H9 (cell line): ENCODE measurements around the gene CA11. TPM values are rescaled to one million over a fixed set of nuclear protein-coding genes. Genes with fewer than 3 reads are reported as not detected.
A peak's percentile ranks its signal among the peaks of the same experiment; 100 is the strongest.

Experiments
- DNase-seq: peaks from one replicate; pipeline ENCODE4 v3.0.0-alpha.2; 2017
- H2AFZ ChIP-seq: one replicate; pipeline ENCODE4 v1.6.1; 2013; ENCODE audit warnings: mild to moderate bottlenecking, low read length, control low read depth, moderate library complexity
- H2AK5ac ChIP-seq: 2 replicates; pipeline ENCODE4 v1.6.1; 2013; ENCODE audit warnings: low read length, control low read depth, mixed read lengths; ENCODE audit not compliant: insufficient read length
- H2BK120ac ChIP-seq: one replicate; pipeline ENCODE4 v1.6.1; 2013; ENCODE audit warnings: low read depth, mild to moderate bottlenecking, low read length, control low read depth, inconsistent platforms; ENCODE audit not compliant: poor library complexity, severe bottlenecking
- H2BK12ac ChIP-seq: 2 replicates; pipeline ENCODE4 v1.6.1; 2013; ENCODE audit warnings: low read length, control low read depth, mixed read lengths, low read depth; ENCODE audit not compliant: insufficient read length
- H2BK15ac ChIP-seq: 2 replicates; pipeline ENCODE4 v1.6.1; 2013; ENCODE audit warnings: low read depth, low read length, control low read depth
- H2BK20ac ChIP-seq: one replicate; pipeline ENCODE4 v1.6.1; 2013; ENCODE audit warnings: low read depth, mild to moderate bottlenecking, low read length, control low read depth, inconsistent platforms; ENCODE audit not compliant: poor library complexity, severe bottlenecking
- H2BK5ac ChIP-seq: 2 replicates; pipeline ENCODE4 v1.6.1; 2013; ENCODE audit warnings: low read length, control low read depth, mixed read lengths; ENCODE audit not compliant: insufficient read length
- H3K14ac ChIP-seq: 2 replicates; pipeline ENCODE4 v1.6.1; 2013; ENCODE audit warnings: low read length, control low read depth; ENCODE audit not compliant: insufficient read depth
- H3K18ac ChIP-seq: 2 replicates; pipeline ENCODE4 v1.6.1; 2013; ENCODE audit warnings: low read depth, mild to moderate bottlenecking, mixed read lengths, low read length, control low read depth; ENCODE audit not compliant: insufficient read length
- H3K23ac ChIP-seq: 2 replicates; pipeline ENCODE4 v1.6.1; 2013; ENCODE audit warnings: low read length, control low read depth, mixed read lengths, low read depth; ENCODE audit not compliant: insufficient read length
- H3K23me2 ChIP-seq: 2 replicates; pipeline ENCODE4 v1.6.1; 2013; ENCODE audit warnings: low read depth, mild to moderate bottlenecking, mixed read lengths, low read length, control low read depth; ENCODE audit not compliant: insufficient read length, poor library complexity, severe bottlenecking
- H3K27ac ChIP-seq: 2 replicates; pipeline ENCODE4 v1.5.1; 2013; ENCODE audit warnings: low read length, control low read depth, mixed read lengths, low read depth; ENCODE audit not compliant: insufficient read length
- H3K27me3 ChIP-seq: 2 replicates; pipeline ENCODE4 v1.6.1; 2013; ENCODE audit warnings: low read length, control low read depth, inconsistent platforms; ENCODE audit not compliant: insufficient read depth
- H3K4ac ChIP-seq: 2 replicates; pipeline ENCODE4 v1.6.1; 2013; ENCODE audit warnings: low read depth, mild to moderate bottlenecking, control low read depth, inconsistent platforms, low read length, moderate library complexity
- H3K4me1 ChIP-seq: 2 replicates; pipeline ENCODE4 v1.6.1; 2013; ENCODE audit warnings: low read length, control low read depth, inconsistent platforms; ENCODE audit not compliant: insufficient read depth
- H3K4me2 ChIP-seq: 2 replicates; pipeline ENCODE4 v1.6.1; 2013; ENCODE audit warnings: low read length, control low read depth, mixed read lengths; ENCODE audit not compliant: insufficient read length, insufficient read depth
- H3K56ac ChIP-seq: 2 replicates; pipeline ENCODE4 v1.6.1; 2013; ENCODE audit warnings: low read depth, mild to moderate bottlenecking, mixed read lengths, low read length, control low read depth; ENCODE audit not compliant: insufficient read length
- H3K79me1 ChIP-seq: 2 replicates; pipeline ENCODE4 v1.6.1; 2013; ENCODE audit warnings: low read depth, mild to moderate bottlenecking, moderate library complexity, low read length, control low read depth, inconsistent platforms; ENCODE audit not compliant: insufficient read depth, poor library complexity, severe bottlenecking
- H3K79me2 ChIP-seq: 2 replicates; pipeline ENCODE4 v1.6.1; 2013; ENCODE audit warnings: low read length, control low read depth, inconsistent platforms; ENCODE audit not compliant: insufficient read depth
- H3K9ac ChIP-seq: 2 replicates; pipeline ENCODE4 v1.6.1; 2013; ENCODE audit warnings: low read length, control low read depth, mixed read lengths; ENCODE audit not compliant: insufficient read length; ENCODE audit errors: extremely low read depth
- H3K9me3 ChIP-seq: one replicate; pipeline ENCODE4 v1.6.1; 2013; ENCODE audit warnings: low read depth, low read length, inconsistent platforms; ENCODE audit not compliant: control insufficient read depth
- H3T11ph ChIP-seq: one replicate; pipeline ENCODE4 v1.6.1; 2013; ENCODE audit warnings: mild to moderate bottlenecking, low read length, control low read depth, inconsistent platforms
- H4K20me1 ChIP-seq: one replicate; pipeline ENCODE4 v1.6.1; 2013; ENCODE audit not compliant: control insufficient read depth, insufficient read length, insufficient read depth
- H4K5ac ChIP-seq: 2 replicates; pipeline ENCODE4 v1.6.1; 2013; ENCODE audit warnings: low read depth, mild to moderate bottlenecking, mixed read lengths, low read length, control low read depth; ENCODE audit not compliant: insufficient read length
- H4K8ac ChIP-seq: replicated peaks from 2 replicates; pipeline ENCODE4 v1.6.1; 2013; ENCODE audit warnings: low read length, control low read depth, mixed read lengths, low read depth; ENCODE audit not compliant: insufficient read length
- H4K91ac ChIP-seq: 2 replicates; pipeline ENCODE4 v1.6.1; 2013; ENCODE audit warnings: low read depth, mild to moderate bottlenecking, moderate library complexity, mixed read lengths, low read length, control low read depth; ENCODE audit not compliant: insufficient read length
- H3K27ac Mint-ChIP-seq, 3 experiments: 2 replicates in 2 of 3; 3 replicates in 1 of 3; pipeline ENCODE4 v1.8.0; 2020 to 2021; ENCODE audit warnings: mixed read lengths in 3 of 3, mild to moderate bottlenecking in 1 of 3, moderate library complexity in 1 of 3
- H3K27me3 Mint-ChIP-seq: 2 replicates; pipeline ENCODE4 v1.8.0; 2021; ENCODE audit warnings: low read depth, mild to moderate bottlenecking, moderate library complexity, mixed read lengths
- H3K36me3 Mint-ChIP-seq, 3 experiments: 2 replicates in 2 of 3; 3 replicates in 1 of 3; pipeline ENCODE4 v1.8.0; 2020 to 2021; ENCODE audit warnings: low read depth in 3 of 3, mixed read lengths in 3 of 3; ENCODE audit not compliant: insufficient read depth in 1 of 3
- H3K4me1 Mint-ChIP-seq, 2 experiments: 2 replicates each; pipeline ENCODE4 v1.8.0; 2020; ENCODE audit warnings: mixed read lengths in 2 of 2
- H3K4me3 Mint-ChIP-seq, 2 experiments: 2 replicates in 1 of 2; 3 replicates in 1 of 2; pipeline ENCODE4 v1.8.0; 2020 to 2021; ENCODE audit warnings: mild to moderate bottlenecking in 2 of 2, mixed read lengths in 2 of 2, moderate library complexity in 1 of 2
- H3K9me3 Mint-ChIP-seq, 2 experiments: 2 replicates in 1 of 2; 3 replicates in 1 of 2; pipeline ENCODE4 v1.8.0; 2020; ENCODE audit warnings: mild to moderate bottlenecking in 2 of 2, mixed read lengths in 2 of 2, moderate library complexity in 1 of 2
- WGBS: extraction: QIAGEN DNeasy Blood & Tissue Kit; methylation state at CpG from one replicate; pipeline ENCODE4 v1.1.7; 2013; ENCODE audit warnings: missing lambda C conversion rate, low lambda C conversion rate, mixed read lengths; ENCODE audit not compliant: insufficient read length; ENCODE audit errors: extremely low coverage; 5-methylcytosine and 5-hydroxymethylcytosine counted together
- total RNA-seq: library from RNA; stranded (reverse); gene quantifications from 2 replicates; pipeline ENCODE4 v1.2.1, GENCODE V29; 2021
- TF ChIP-seq, protein P1 (sequence below): fragments of 200-600 bp; sonication (generic); conservative IDR thresholded peaks from 3 replicates; pipeline ENCODE4 v1.8.0; 2021; ENCODE audit warnings: antibody characterized with exemption, mild to moderate bottlenecking

CA11 gene
- total RNA-seq, 1 experiment from 2014 or later, result 107 TPM

DNA sequence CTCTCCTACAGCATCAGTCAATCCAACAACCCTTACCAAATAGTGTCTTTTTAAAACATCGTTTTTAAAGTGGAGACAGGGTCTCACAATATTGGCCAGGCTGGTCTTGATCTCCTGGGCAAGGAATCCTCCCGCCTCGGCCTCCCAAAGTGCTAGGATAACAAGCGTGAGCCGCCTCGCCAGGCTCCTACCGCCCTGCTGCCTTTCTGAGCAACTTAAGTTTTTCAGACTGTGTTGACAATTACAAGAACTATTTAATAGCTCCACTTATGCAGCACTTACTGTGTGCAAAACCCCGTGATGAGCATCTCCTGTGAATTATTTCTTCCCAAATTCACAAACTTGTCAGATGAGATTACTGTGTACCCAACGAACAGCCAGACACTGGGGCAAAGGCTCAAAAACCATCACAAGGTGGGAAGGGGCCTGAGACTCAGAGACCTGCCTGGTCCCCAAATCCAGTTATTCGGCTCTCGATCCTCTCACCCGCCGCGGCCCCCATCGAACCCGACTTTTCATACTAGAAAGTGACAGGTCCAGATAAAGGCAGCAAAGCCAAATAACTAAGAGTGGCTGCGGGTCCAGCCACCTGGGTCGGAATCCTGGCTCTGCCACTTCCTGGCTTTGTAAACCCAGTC lies 27.6 kb downstream of the CA11 start:
- no peak overlapping the region for H2AK5ac ChIP-seq
- peak overlapping the region; percentile 94 for H2BK5ac ChIP-seq
- peak overlapping the region; percentile 54; the same call in 1 of the 2 replicates for H3K4ac ChIP-seq
- peak overlapping the region; percentile 99 for H3K9ac ChIP-seq
- no peak overlapping the region for H2BK12ac ChIP-seq
- no peak overlapping the region for H4K8ac ChIP-seq
- H2BK120ac ChIP-seq, result peak overlapping the region; percentile 74
- no peak overlapping the region for H2BK20ac ChIP-seq
- TF ChIP-seq, protein P1, sequence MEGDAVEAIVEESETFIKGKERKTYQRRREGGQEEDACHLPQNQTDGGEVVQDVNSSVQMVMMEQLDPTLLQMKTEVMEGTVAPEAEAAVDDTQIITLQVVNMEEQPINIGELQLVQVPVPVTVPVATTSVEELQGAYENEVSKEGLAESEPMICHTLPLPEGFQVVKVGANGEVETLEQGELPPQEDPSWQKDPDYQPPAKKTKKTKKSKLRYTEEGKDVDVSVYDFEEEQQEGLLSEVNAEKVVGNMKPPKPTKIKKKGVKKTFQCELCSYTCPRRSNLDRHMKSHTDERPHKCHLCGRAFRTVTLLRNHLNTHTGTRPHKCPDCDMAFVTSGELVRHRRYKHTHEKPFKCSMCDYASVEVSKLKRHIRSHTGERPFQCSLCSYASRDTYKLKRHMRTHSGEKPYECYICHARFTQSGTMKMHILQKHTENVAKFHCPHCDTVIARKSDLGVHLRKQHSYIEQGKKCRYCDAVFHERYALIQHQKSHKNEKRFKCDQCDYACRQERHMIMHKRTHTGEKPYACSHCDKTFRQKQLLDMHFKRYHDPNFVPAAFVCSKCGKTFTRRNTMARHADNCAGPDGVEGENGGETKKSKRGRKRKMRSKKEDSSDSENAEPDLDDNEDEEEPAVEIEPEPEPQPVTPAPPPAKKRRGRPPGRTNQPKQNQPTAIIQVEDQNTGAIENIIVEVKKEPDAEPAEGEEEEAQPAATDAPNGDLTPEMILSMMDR, result no peak
- peak overlapping the region; percentile 91 for H3K18ac ChIP-seq
- H3K4me1 ChIP-seq, result peaks cover 6% of the 10 kb centered on the region; the same call in 1 of the 2 replicates
- no CpG with 5 or more reads among the region's 18 CpGs for WGBS
- Mint-ChIP-seq H3K27ac (peak overlapping the region; percentile 96 to 100 (median 99)), H3K27me3 (no peaks in the 10 kb centered on the region; the same call in 1 of the 2 replicates), H3K4me3 (peak overlapping the region; percentile 97 to 99), H3K36me3 (peaks cover 40 to 61% (median 55%) of the 10 kb centered on the region in 3 experiments), H3K9me3 (no peaks in the 10 kb centered on the region; a peak in 1 of 5 replicates), H3K4me1 (peaks cover 42 to 56% of the 10 kb centered on the region in 2 experiments)
- peak overlapping the region; percentile 25 for H3K27ac ChIP-seq
- H3K56ac ChIP-seq, result peak overlapping the region; percentile 10
- DNase-seq, result no peak
- H3K27me3 ChIP-seq, result no peaks in the 10 kb centered on the region
- H4K5ac ChIP-seq, result peak overlapping the region; percentile 91
- peaks cover 18% of the 10 kb centered on the region for H3K79me2 ChIP-seq
- peaks cover 4% of the 10 kb centered on the region for H3K79me1 ChIP-seq
- no peak overlapping the region for H3T11ph ChIP-seq
- peak overlapping the region; percentile 85 for H4K91ac ChIP-seq
- H3K14ac ChIP-seq, result peak overlapping the region; percentile 92; the same call in 1 of the 2 replicates
- H3K23me2 ChIP-seq, result peaks cover 11% of the 10 kb centered on the region
- H3K4me2 ChIP-seq, result peak overlapping the region; percentile 87
- no peak overlapping the region for H2AFZ ChIP-seq
- no peak overlapping the region for H2BK15ac ChIP-seq
- no peaks in the 10 kb centered on the region for H3K9me3 ChIP-seq
- no peaks in the 10 kb centered on the region for H4K20me1 ChIP-seq
- H3K23ac ChIP-seq, result no peak overlapping the region
